ENCODE results near the gene CEP120. TPM values are rescaled to one million over a fixed set of nuclear protein-coding genes. Genes with fewer than 3 reads are reported as not detected.

Gene CEP120
- total RNA-seq, 4 donors from 2014 or later = 14.3 to 24.1 (median 15.8) TPM

- H3K36me3 ChIP-seq = peaks cover 25 to 69% (median 49%) of the 10 kb centered on the region in 4 donors
- H3K4me3 ChIP-seq = no peak overlapping the region
- no peaks in the 10 kb centered on the region for H3K27me3 ChIP-seq
- no peaks in the 10 kb centered on the region for H3K4me1 ChIP-seq
- intact Hi-C loops (cut with DNase I) = no loop called here
- no peak overlapping the region for H3K27ac ChIP-seq (replicated peaks in 1 of 4)
- no peaks in the 10 kb centered on the region for H3K9me3 ChIP-seq
- TF ChIP-seq POLR2AphosphoS5 (IDR thresholded peaks at IDR 0.05) = no peak
- TF ChIP-seq POLR2A (IDR thresholded peaks at IDR 0.05; ENCODE audit: low read depth) = no peak
- TF ChIP-seq CTCF (IDR thresholded peaks at IDR 0.05) = no peak
- 97% methylated on average over 3 of the region's 3 CpGs for WGBS
- DNase-seq (ENCODE audit: extremely low spot score) = no peak
These were observed 25.7 kb downstream of the CEP120 start for GRCh38 chr5:123397538-123397937.

GRCh38 chr5:123391009-123391408, 32.2 kb downstream of the CEP120 start:
- Histone ChIP-seq H3K4me3 (no peak overlapping the region), H3K27me3 (no peaks in the 10 kb centered on the region), H3K27ac (replicated peaks in 1 of 4) (no peak overlapping the region), H3K4me1 (no peaks in the 10 kb centered on the region), H3K36me3 (peaks cover 12 to 77% (median 44%) of the 10 kb centered on the region in 4 donors), H3K9me3 (no peaks in the 10 kb centered on the region)
- TF ChIP-seq EP300 (IDR thresholded peaks at IDR 0.05) = no peak
- TF ChIP-seq CTCF (IDR thresholded peaks at IDR 0.05) = no peak
- WGBS = 92% methylated on average over 1 of the region's 1 CpG
- DNase-seq (ENCODE audit: extremely low spot score) = no peak
- intact Hi-C loops (cut with DNase I) = no loop called here

GRCh38 chr5:123389794-123390193, 33.4 kb downstream of the CEP120 start:
- H3K4me1 ChIP-seq = no peaks in the 10 kb centered on the region
- TF ChIP-seq EP300 (IDR thresholded peaks at IDR 0.05) = no peak
- TF ChIP-seq POLR2A (IDR thresholded peaks at IDR 0.05; ENCODE audit: low read depth) = no peak
- no peak for TF ChIP-seq CTCF (IDR thresholded peaks at IDR 0.05)
- DNase-seq (ENCODE audit: extremely low spot score) = no peak
- no peaks in the 10 kb centered on the region for H3K9me3 ChIP-seq
- no peak overlapping the region for H3K4me3 ChIP-seq
- H3K27ac ChIP-seq (replicated peaks in 1 of 4) = no peak overlapping the region
- no peaks in the 10 kb centered on the region for H3K27me3 ChIP-seq
- intact Hi-C loops (cut with DNase I) = no loop called here
- H3K36me3 ChIP-seq = peaks cover 19 to 86% (median 53%) of the 10 kb centered on the region in 4 donors

GRCh38 chr5:123387313-123387712, 35.9 kb downstream of the CEP120 start:
- H3K4me3 ChIP-seq = no peak overlapping the region
- no peaks in the 10 kb centered on the region for H3K27me3 ChIP-seq
- no peaks in the 10 kb centered on the region for H3K4me1 ChIP-seq
- TF ChIP-seq POLR2A (IDR thresholded peaks at IDR 0.05; ENCODE audit: low read depth) (no peak), CTCF (IDR thresholded peaks at IDR 0.05) (no peak), POLR2AphosphoS5 (IDR thresholded peaks at IDR 0.05) (no peak), EP300 (IDR thresholded peaks at IDR 0.05) (no peak)
- H3K9me3 ChIP-seq = no peaks in the 10 kb centered on the region
- no peak overlapping the region for H3K27ac ChIP-seq (replicated peaks in 1 of 4)
- WGBS = 89% methylated on average over 3 of the region's 3 CpGs
- intact Hi-C loops (cut with DNase I) = no loop called here
- no peak for DNase-seq (ENCODE audit: extremely low spot score)
- peaks cover 12 to 91% (median 56%) of the 10 kb centered on the region in 4 donors for H3K36me3 ChIP-seq

GRCh38 chr5:123382252-123382651, 41.0 kb downstream of the CEP120 start:
- 87% methylated on average over 1 of the region's 1 CpG for WGBS
- Histone ChIP-seq H3K27ac (replicated peaks in 1 of 4) (no peak overlapping the region), H3K4me1 (no peaks in the 10 kb centered on the region), H3K36me3 (peaks cover 30 to 94% (median 59%) of the 10 kb centered on the region in 4 donors), H3K9me3 (no peaks in the 10 kb centered on the region), H3K27me3 (no peaks in the 10 kb centered on the region), H3K4me3 (no peak overlapping the region)
- intact Hi-C loops (cut with DNase I) = no loop called here
- TF ChIP-seq POLR2A (IDR thresholded peaks at IDR 0.05; ENCODE audit: low read depth) (no peak), CTCF (IDR thresholded peaks at IDR 0.05) (no peak), POLR2AphosphoS5 (IDR thresholded peaks at IDR 0.05) (no peak), EP300 (IDR thresholded peaks at IDR 0.05) (no peak)
- DNase-seq (ENCODE audit: extremely low spot score) = no peak

Data from esophagus muscularis mucosa (tissue), 4 donors.